CD4-positive, alpha-beta T cell treated with Interleukin-21 for 1 hour (primary cell): ENCODE data around the gene IRAK3.

ENCODE experiments used
- DNase-seq: peaks from one replicate; pipeline ENCODE4 v3.0.0-alpha.2; 2020

Gene IRAK3, protein sequence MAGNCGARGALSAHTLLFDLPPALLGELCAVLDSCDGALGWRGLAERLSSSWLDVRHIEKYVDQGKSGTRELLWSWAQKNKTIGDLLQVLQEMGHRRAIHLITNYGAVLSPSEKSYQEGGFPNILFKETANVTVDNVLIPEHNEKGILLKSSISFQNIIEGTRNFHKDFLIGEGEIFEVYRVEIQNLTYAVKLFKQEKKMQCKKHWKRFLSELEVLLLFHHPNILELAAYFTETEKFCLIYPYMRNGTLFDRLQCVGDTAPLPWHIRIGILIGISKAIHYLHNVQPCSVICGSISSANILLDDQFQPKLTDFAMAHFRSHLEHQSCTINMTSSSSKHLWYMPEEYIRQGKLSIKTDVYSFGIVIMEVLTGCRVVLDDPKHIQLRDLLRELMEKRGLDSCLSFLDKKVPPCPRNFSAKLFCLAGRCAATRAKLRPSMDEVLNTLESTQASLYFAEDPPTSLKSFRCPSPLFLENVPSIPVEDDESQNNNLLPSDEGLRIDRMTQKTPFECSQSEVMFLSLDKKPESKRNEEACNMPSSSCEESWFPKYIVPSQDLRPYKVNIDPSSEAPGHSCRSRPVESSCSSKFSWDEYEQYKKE

GRCh38 chr12:66188584-66189485 is at the start of gene IRAK3:
Gene IRAK3 (plus strand): TSS chr12:66189214. CDS start chr12:66189300, 86 bp downstream.
- peak; percentile 46 for DNase-seq

DNA sequence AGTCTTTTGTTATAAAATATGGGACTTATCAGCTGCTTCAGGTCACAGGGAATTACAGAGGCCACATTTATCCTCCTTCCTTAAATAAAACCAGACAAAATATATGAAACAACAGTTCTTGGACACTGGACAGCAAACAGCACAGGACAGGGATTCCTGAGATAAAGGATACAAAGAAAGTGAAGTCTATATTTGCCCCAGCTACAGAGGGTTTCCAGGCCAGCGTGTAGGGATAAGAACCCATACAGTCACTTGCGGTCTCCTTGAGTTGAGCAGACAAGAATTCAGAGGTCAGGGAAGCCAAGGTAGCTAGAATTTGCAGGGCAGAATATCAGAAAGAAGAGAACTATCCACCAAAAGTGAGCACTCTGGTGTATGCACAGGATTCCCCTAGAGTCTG is 49.7 kb upstream of the IRAK3 start:
- DNase-seq, result no peak

DNA sequence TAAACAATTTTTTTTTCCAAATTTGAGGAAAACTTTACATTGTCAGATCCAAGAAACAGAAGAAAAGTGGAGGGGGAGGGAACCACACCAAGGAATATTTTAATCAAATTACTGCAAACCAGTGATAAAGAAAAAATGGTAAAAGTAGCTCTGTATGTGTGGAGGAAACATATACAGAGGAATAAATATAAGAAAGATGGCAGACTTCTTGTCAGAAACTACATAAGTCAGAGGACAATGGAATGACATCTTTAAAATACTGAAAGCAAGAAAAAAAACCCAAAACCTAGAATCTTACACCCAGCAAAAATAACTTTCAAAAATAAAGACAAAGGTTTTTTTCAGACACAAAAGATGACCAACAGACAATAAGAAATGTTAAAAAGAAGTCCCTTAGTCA is 48.3 kb upstream of the IRAK3 start:
- no peak for DNase-seq

DNA sequence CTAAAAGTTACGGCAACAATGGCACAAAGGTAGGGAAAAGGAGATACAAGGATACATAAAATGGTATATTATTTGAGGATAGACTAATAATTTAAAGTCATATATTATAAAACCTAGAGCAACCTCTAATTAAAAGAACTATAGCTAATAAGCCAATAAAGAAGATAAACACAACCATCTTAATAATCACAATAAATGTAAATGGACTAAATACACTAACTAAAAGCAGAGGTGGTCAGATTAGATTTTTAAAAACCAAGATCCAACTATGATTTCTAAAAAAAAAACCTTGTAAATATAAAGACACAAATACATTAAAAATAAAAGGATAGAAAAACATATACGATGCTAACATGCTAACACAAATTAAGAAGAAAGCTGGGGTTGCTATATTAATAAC is 47.7 kb upstream of the IRAK3 start:
- DNase-seq, result no peak

- no peak for DNase-seq
These were observed 46.2 kb upstream of the IRAK3 start for GRCh38 chr12:66142826-66143225.

DNA sequence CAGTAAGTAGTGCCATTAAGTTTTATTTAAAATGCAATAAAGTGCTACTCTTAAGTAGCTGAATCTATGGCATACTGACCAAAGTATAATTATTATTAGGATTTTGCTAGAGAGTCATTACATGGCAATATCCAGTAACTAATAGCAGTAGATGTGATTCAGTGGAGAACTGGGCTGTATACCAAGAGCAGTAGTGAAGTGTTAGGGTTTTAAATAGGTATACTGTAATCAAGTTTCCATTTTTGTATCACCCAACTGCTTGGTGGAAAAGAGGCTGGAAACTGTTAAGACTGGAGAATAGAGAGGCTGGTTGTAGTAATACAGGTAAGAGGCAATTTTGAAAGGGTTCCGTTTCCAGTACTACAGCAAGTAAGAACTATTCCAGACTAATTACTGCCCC is 45.1 kb upstream of the IRAK3 start:
- DNase-seq, result no peak

DNA sequence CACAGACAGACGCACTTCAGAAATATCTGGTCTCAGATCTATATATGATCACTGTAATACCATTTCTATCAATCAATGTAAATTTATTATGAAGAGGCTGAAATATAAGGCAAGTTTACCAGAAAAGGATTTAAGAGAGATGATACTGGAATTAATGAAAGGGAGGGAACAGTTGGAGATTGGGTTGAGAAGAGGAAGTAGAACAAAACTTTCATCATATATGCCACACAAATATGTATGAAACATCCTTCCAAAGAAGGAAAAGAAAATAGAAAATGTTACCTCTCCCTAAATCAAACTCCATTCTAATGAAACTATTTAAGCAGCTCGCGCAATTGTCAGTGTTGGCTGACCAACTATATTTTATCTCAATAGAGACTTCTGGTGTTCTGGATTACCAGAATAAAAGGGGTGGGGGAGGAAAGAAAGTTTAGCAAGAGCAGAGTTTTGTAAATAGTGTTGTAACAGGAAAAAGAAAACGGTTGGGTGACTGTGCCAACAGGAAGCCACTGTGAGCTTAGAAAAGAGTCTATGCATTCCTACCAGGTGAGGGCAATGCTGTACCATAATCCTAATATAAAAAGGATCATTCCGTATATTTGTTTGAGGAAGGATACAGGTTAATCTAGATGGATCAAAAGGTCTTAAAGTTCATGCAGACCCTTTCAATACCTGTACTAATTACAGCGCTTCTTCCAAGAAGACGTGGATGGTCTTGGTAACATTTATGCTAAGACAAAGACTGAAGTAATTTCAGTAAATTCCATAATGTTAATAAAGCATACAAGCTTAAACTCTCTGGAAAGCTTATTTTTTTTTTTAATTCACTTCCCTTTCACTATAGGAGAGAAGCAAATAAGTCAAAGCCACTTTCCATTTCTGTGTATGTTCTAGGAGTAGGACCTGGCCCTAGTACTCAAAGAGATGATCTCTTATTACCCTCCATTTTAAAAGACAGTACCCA is 43.9 kb upstream of the IRAK3 start:
- DNase-seq, result no peak

GRCh38 chr12:66149702-66150398 is 39.2 kb upstream of the IRAK3 start:
- no peak for DNase-seq

DNA sequence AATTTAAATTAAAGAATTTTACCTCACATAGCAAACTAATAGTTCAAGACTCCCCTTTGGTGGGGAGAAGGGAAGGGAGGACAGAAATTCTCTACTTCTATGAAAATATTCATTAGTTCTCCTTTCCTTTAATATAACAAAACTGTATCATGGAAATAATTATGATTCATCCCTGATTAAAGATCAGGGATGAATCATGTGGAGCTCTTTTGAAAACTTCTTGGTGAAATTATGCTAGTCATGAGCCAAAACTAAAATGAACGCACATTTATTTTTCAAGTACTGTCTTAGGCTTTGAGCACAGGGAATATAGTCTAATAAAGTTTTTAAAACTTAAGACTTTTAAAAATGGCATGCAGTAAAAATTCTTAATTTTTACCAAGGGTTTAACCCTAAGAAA is 36.3 kb upstream of the IRAK3 start:
- no peak for DNase-seq

DNA sequence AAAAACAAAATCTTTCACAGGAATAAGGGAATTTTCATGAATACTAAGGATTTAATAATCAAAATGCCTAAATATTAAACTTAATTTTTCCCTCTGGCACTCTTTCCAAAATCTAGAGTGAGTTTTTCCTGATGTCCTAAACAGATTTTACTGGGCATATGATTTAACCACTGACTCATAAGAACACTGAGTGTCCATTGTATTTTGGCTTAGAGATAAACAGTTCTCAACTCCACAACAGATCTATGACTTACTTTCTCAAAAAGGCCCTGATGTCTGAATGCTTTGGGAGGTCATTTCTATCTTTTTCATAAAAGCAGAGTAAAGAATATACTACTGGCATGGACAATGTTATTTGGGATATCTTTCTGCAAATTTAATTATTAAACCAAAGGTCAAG is 34.2 kb upstream of the IRAK3 start:
- DNase-seq, result no peak

GRCh38 chr12:66156654-66157053 is 32.4 kb upstream of the IRAK3 start:
- DNase-seq, result no peak

GRCh38 chr12:66159123-66159522 is 29.9 kb upstream of the IRAK3 start:
- DNase-seq, result no peak

GRCh38 chr12:66160704-66161103 is 28.3 kb upstream of the IRAK3 start:
- DNase-seq, result no peak

DNA sequence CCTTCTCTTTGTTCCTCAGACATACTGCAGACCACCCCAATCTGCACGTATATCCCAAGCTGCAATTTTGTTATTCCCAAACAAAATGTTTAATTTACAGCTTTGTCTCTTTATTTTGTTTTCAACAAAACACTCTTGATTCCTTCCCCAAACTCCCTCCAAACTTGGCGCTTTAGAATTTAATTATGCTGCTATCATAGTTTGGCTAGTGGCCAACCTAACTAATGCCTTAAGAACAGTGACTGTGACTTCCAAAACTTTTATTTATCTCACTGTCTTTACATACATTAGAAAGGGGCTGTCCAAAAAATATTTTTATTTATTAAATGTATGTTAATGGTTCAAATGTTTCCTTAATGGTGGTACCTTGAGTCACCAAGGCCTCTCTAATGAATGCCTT is 26.3 kb upstream of the IRAK3 start:
- no peak for DNase-seq

DNA sequence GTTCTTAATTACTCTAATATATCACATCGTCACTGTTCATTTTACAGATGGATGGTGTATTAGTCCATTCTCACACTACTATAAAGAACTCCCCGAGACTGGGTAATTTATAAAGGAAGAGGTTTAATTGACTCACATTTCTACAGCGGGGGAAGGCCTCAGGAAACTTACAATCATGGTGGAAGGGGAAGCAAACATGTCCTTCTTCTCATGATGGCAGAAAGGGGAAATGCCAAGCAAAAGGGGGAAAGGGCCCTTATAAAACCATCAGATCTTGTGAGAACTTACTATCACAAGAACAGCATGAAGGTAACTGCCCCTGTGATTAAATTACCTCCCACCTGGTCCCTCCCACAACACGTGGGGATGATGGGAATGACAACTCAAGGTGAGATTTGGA is 25.7 kb upstream of the IRAK3 start:
- DNase-seq, result no peak

DNA sequence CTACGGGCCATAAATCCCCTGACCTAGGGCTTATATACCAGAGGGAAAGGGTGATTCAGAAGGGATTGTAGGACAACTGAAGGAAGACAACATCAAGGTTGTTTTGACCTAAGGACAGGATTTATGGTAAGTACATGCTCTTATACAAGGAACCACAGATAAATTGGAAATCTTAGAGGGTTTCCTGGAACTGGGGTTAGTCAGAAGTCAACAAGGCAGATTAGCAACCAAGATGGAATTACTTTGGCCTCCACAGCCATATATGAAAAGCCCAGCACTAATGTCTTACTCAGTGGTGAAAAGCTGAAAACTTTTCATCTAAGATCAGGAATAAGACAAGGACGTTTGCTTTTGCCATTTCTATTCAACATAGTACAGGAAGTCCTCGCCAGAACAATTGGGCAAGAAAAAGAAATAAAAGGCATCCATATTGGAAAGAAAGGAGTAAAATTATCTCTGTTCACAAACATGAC is 24.6 kb upstream of the IRAK3 start:
- no peak for DNase-seq

- no peak for DNase-seq
These were observed 23.9 kb upstream of the IRAK3 start for GRCh38 chr12:66165141-66165540.

DNA sequence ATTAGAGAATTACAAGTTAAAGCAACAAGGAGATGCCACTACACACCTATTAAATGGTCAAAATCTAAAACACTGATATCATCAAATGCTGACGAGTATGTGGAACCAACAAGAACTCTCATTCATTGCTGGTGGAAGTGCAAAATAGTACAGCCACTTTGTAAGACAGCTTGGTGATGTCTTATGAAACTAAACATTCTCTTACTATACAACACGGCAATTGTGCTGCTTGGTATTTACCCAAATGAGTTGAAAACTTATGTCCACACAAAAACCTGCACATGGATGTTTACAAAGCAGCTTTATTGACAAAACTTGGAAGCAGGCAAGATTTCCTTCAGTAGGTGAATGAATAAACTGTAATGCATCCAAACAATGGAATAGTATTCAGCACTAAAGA is 22.5 kb upstream of the IRAK3 start:
- no peak for DNase-seq

GRCh38 chr12:66168410-66168809 is 20.6 kb upstream of the IRAK3 start:
- DNase-seq, result no peak

DNA sequence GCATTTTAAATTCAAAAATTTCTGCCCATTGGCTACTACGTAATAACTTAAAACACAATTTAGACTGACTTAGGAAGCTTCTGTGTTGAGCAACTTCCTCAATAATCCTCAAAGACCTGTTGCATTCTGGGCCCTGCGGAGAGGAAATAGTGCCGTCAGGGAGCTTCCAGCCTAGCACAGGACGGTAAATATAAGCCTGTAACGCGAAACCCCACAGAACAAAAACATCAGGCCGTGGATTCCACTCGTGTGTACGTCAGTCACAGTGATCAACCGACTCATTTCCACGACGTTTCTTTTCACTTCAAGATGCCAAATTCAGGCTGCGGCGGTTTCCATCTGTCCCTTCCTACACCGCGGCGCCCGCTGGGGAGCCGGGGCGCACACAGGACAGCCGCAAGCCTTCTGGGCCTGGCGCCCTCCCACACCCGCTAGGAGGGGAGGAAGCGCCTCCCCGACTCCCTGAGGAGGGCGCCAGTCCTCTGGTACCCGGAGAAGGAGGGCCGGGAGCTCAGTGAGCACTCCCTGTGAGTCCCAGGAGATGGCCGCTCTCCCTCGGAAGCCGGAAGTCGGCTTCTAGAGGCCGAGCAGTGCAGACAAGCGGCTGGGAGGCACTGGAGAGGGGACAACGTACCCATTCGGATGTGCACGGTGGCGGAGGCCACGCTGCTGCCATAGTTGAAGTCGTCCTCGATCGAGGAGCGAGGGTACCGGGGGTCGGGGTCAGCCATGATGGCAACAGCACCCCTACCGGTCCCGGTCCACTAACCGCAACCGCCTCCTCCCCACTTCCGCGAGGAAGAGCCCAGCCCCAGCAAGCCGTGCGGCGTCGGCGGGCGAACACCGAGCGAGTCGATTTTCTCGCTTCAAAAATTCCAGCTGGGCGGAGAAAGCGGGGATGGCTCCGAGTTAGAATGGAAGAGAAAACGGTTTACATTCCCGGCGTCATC is 19.5 kb upstream of the IRAK3 start, which contains the start of gene TMBIM4:
TMBIM4 (minus strand) TSS at position 776 of the 950 bp plus-strand sequence; CDS start at position 731, 45 bp downstream.
- DNase-seq, result peak; percentile 88
